DMS114 treated with DMSO at 0.1 percent for 48 hours (cell line): ENCODE results near the gene MEF2D.

Source experiments
- DNase-seq: peaks from one replicate; lab custom pipeline; 2025; ENCODE audit not compliant: unreplicated experiment; lab: John Stamatoyannopoulos, UW

MEF2D gene

DNA sequence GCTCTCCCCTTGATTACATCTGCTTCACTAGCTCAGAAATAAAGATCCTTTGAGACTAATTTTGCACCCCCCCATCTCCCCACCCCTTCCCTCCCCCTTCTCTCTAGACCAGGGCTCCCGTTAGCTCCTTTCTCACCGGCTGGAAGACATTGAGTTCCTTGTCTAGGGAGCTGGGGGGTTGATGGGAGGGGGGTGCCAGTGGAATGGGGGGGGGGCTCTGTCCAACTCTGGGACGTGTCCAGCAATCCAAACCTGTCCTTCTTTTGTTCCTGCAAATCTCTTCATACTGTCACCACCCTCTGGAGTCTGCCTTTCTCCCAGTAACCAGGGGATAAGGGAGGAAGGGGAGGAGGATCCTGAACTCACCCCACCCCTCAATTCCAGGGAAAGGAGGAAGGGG, 69.7 kb downstream of the MEF2D start:
- DNase-seq = no peak

DNA sequence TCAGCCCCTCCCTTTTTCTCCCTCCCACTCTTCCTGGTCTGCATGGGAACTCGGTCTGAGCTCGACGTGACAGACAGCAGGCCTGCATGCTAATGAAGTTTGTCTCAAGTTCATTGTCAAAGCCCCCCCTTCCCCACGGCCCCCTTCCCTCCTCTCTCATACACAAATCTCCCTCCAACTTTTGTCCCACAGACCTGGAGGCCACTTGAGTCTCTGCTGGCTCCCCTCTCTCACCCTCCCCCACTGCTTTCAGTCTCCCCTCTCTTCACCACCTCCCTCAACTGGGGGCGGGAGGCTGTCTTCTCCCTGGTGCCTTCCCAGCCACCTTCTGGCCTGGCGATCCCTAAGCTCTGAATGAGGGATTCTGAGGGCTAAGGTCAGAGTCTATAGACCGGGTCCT, 70.3 kb downstream of the MEF2D start:
- DNase-seq = no peak

DNA sequence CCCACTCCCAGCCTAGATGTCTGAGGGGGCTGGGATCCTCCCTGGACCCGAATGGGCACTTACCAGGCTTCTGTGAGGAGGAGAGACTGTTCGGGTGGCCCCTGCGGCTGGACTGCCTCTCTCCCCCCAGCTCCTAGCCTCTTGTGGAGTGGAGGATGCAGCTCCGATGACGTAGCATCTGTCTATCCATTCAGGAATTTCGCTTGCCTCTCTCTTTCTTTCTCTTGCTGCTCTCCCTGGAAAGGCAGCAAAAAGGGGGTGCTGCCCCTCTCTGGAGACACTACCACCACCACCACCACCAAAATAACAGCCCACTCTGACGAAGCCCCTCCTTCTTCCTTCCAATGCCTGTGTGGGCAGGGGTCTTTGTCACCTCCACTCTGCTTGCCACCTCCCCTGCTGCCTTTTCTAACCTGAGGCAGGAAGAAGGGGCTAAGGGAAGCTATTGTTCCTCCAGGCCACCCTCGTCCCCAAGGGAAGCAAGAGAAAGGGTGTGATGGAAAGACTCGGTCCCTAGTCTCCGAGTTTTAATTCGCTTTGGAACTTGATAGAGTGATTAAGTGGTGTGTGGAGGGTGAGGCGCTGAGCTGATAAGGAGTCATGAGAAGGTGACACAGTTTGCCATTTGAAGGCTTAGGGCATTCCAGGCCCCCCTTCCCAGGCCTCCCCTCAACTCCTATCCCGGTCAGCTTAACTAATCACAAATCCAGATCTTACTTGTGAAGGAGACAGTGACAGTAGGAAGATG, 71.1 kb downstream of the MEF2D start:
- DNase-seq = no peak

DNA sequence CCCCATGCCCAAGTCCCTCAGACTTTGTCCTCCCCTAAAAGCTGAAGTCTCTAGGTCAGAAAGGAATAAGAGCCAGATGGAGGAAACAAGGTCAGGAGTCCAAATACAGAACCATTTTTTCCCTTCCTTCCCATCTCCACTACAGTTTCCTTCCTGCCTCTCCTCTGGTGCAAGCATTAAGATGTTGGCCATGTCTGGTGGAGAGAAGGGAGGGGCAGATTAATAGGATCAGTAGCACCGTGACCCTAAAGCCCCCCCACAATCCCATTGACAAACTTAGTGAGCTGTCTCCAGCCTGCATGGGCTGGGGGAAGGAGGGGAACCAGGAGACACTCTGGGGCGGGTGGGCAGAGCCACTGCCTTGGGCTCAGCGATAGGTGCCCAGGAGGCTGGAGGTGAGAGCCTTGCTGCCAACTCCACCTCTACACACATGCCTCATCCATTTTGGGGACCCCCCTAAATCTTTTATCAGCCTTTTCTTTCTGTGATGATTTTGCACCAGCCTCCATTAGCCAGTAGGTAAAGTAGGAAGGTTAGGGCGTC, 71.8 kb downstream of the MEF2D start:
- no peak for DNase-seq

DNA sequence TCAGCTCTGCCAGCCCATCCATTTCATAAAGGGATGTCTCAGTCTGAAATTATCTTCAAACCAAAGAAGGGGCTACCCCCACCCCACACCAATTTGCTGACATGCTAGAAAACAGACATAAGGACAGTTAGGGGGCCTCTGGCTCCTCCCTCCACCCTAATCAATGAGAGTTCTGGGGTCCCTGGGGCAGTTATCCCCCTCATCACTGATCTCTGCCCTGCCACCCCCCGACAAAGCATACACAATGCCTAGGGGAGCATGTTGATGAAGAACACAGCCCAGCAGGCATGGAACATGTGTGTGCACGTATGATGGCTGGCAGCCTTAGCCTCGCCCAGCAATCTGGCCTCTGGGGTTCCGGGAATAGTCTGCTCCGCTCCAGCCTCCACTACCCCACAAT, 72.6 kb downstream of the MEF2D start:
- no peak for DNase-seq

DNA sequence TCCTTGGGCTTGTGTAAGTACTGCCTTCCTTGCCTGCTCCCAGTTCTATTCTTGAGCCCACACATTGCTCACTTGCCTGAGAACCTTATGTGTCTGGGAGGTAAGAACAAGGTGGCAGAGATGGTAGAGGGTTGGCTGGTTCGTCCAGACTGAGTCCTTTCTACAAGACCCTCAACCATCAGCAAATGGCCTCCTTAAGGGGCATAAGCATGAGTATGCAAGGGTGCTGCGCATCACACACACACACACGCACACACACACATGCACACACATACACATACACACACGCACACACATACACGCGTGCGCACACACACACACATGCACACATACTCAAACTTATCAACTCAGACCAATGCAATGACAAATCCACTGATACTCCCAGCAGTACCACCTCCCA, 74.6 kb downstream of the MEF2D start:
- no peak for DNase-seq

DNA sequence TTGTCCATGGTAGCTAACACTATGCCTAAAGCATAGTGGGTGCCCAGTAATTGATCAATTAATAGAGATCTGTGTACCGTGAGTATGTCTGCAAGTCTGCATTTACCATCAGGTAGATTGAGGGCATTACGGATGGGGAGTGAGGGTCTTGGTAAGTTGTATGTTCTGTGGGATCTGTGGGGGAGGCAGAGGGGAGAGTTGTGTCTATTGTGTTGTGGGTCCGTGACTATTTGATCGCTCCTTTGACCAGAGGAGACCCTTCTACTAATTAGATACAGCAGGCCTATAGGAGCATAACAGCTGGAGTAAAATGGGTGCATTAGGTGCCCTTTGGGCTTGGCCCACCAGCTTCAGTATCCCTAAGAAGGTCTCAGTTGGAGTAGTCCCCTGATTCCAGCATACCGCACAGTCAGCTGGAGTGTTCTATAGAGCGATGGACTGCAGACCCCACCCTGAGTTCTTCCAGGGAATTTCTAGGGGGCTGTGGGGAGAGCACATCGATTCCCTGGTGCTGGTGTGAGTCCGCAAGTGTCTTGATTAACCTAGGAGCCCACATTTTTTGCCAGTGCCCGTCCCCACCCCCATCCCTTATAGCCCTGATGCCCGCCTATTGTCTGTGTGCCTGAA, 75.7 kb downstream of the MEF2D start:
- DNase-seq = no peak

DNA sequence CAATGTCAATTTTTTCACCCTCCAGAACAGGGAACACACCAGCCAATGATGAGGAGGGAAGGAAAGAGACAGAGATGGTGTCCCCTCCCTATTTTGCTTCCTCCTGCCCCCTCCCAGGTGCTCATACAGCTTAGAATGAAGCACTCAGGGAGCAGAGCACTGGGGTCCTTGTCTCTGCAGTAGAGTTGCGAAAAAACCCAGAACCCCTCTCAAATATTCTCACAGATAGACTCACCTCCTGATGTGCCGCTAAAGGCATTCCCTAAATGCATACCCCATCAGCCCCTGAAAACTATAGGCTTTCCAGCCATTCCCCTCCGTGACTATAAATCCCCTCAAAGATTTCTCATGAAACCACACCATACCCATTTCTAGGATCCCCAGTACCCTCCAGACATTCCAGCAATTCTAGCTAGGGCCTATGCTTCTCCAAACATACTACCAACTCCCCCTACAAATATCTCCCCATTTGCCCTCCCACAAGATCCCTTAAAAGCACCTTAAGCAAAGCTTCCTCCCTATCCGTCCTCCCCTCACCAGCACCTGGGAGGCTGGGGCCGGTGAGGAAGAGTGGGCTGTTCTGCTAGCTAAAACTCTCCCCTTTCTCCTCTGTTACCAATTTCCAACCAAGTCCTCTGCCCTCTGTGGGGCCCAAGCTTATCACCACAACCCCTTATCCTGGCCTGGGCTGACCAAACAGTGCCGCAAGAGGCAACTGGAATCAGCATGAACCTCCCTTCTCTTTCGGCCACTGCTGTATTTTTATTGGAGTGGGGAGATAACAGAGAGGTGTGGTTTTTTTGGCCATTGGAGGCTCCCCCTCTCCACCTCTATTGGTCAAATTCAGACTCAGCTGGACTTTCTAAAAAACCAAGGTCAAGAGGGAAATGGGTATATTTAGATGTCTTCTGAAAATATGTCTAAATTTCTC, 76.9 kb downstream of the MEF2D start:
- DNase-seq = no peak

DNA sequence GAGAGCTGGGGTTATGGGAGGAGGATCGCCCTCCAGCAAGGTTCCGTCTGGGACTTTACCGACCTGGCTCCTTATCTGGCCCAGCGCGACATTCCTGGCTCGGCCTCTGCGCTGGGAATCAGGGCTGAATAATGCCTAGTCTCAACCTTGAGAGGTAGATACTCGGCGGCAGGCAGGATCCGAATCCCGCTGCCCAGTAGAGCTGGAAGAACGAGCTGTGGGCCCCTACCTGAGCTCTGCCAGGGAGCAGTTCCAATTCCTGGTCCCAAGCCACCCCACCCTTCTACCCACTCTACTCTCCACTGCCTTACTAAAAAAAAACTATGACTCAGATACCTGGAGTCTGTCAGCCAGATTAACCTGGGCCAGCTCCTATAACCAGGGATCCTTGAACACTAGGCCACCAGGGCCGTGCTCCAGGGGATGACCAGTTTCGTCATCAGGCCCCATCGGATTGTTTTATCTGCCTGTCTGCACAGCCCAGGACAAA, 77.9 kb downstream of the MEF2D start:
- DNase-seq = no peak

DNA sequence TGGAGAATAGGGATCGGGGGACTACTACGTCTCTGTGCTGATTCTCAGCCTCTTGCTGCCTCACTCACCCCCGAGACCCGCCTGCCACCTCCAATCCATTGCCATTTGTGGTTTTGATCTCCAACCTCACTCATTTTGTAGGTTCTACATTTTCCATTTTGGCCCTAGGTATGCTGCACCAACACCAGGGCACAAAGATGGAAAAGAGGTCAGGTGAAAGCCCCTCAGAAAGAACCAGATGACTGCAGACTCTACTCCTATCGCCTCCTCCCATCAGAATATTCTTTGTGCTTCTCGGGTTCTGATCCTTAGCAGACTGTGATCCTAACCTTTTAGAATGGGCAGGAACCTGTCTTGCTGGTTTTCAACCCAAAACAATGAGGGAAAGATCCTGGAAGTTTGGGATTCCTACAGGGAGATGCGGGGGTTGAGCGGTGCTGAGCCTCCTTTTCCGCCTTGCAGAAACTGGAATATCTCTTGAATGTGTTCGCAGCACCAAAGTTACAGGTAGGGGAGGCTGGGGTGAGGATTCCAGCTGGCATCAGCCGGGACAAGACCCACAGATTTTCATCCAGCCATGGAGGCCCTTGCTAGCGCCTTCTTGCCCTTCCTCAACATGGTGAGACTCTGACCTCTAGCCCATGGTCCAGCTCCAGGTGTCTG, 78.5 kb downstream of the MEF2D start:
- no peak for DNase-seq

DNA sequence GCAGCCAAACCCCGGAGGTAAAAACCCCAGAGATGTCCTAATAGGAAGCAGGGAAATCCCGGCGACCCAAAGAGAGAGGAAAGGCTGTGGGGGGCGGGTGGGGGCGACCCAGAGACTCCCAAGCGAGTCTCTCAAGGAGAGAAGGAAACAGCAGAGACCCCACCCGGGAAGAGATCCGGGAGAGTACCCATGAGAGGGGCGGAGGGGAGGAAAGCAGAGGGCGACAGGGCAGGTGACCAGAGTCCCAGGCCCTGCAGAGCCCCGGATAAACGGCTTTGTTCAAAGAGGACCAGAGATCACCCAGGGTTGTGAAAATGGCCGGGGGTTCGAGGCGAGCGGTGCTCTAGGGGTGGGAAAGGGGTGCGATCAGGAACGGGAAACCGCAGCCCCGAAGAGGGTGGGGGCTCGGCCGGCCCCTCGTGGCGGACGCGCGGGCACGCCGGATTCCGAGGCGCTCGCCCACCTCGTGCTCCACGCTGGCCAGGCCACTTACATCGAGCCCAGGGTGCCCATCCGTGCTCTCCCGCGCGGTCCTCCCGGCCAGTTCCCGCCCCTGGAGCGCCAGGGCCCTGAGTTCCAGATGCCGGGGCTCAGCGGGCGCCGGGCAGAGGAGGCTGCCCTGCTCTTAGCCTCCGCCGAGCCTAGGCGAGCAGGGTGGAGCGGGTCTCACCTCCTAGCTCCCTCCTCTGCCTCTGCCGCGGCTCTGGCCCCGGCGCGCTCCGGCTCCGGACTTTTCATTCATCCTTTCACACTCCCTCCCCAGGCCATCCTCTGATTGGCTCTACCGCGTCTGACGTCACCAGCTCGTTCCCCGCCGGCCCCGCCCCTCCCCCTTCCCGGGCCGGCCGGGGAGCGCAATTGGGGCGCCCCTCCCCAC, 79.3 kb downstream of the MEF2D start:
- DNase-seq = peak; percentile 84

DNA sequence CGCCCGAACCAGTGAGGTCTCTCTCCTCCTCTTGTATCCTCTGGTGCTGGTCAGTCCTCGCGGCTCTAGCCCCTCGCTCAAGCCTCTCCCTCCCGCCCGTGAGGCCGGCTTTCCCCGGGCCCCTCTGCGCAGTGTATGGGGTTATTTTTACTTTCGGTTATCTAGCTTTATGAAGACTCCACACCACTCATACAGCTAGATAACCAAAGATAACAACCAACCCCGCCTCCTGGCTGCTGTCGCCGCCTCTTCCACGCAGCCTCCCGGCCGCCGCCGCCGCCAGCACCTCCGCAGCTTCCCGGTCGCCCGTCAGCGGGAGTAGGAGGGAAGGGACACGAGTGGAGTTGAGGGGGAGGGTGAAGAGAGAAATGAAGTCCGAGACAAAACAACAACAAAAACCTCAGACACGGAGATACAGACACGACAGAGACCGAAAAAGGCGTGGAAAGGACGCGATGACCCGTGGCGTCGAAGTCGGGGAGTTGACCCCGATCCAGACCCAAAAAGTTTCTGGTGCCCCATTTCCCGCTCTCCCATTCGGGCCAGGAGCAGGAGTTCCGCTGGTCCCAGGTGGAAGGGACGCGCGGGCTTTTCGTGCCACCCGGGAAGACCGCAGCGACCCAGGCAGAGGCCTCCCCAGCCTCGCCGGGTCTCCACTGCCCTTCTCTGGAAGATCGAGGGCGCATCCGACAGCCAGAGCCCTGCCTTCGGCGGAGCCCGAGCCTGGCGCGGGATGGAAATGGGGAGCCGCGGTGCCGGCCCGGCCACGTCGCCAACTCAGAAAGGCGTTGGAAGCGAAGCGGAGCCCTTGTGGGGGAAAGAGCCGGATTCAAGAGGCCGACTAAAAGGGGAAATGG, 80.1 kb downstream of the MEF2D start:
- no peak for DNase-seq

DNA sequence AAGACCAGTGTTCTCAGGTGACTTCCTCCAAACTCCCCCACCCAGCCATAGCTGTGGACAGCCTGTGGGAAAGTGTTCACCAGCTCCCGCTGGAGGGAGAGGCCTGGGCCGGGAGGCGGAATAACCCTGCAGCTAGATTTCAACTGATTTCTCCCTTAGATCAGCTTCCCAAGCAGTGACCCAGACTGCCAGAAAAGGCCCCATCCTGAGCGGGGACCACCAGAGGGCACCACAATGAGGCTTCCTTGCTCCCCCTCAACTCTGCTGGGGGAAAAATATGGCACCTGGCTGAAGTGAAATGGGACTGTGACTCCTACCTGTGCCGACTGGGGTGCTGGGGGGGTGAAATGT, 80.7 kb downstream of the MEF2D start:
- DNase-seq = no peak

DNA sequence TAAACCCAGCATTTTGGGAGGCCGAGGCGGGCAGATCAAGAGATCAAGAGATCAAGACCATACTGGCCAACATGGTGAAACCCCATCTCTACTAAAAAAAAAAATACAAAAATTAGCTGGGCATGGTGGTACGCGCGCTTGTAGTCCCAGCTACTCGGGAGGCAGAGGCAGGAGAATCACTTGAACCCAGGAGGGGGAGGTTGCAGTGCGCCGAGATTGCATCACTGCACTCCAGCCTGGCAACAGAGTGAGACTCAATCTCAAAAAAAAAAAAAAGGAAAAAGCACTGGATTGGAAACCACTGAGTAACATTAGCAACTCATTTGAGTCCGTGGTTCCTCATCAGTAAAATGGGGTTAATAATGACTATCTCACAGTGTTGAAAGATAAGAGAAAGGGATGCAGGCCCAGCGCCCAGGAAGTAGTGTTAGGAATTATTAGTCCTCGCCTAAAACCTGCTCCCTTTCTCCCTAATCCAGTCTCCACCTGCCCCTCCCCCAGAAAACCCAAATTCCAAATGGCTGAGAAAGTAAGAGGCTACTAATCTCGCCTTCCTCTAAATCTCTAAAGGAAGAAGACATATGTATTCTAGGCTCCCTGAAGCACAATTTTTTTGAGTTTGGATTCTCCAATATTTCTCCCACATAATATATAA, 82.0 kb downstream of the MEF2D start:
- DNase-seq = no peak

DNA sequence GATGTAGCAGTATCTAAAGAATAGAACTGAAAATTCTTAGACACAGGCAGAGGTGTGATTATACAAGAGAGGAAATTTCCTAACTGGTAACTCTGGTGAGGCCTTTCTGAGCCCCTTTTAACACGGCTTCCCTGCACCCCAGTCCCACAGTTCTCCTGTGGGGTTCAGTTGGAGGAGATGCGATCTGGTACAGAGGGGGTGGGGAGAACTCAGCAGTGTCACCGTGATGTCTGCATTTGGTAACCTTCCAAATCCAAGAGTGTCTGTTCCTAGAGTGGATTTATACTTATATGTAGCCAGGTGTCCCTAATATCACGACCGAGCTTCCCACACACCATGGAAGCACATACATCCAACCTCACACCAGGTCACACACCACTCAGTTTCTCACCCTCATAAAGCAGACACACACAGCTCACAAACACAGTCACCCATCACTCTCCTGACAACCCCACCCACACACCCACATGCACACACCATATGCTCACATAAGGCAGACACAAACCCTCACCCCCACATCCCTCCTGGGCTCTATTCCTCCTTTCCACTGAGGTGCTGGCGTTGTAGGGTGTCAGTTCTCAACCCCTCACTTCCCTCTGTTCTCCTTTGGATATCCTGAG, 83.1 kb downstream of the MEF2D start:
- DNase-seq = no peak

DNA sequence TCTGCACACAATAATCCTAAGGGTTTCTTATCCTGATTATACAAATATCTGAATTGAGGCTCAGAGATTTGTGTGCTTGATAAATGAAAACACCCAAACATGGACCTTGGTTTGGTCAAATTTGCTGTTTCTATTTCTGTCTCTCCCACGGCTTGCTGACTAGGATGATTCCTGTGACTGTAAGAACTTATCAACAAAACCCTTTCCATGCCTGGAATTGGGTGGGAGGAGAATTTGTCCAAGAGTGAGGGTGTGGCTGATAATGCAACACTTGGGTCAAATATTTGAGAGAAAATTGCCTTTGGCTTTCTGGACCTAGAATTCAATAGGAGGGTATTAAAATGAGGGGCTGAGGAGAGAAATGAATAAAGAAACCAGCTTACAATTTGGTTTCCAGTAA, 83.6 kb downstream of the MEF2D start:
- DNase-seq = no peak

DNA sequence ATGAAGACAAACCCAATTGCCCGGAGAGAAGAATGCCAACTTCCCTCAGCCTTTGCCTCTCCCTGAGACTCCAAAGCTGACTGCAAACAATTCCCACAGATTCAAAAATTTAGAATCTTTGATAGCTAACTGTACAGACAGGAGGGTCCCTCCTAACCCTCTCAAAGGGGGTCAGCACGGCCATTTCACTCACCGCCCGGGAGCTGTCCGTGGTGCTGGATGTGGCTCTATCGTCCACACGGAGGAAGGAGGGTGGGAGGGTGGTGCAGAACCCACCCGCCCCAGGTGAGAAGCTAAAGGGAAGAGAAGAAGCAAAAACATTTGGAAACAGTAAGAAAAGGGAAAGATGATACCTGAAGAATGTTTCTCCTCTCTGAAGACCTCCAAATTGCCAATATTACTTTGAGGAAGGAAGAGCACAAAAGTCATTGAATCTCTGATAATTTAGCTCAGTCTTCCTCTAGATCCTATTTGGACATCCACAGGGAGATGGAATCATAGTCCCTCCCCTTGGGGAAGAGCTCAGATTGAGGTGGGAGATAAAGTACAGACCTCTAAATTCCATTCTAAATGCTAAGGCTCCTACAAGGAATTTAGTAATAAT, 86.0 kb downstream of the MEF2D start:
- no peak for DNase-seq
